NCI-H2029 (cell line): ENCODE measurements around the gene CADM2.
"Not testable (repeated sequence)": the region's sequence is repeated elsewhere in the genome, so short reads cannot be mapped to it uniquely, and the experiment has no call there.

Source experiments
- DNase-seq: peaks from one replicate; lab custom pipeline; 2025; lab: John Stamatoyannopoulos, UW

CADM2 gene

DNA sequence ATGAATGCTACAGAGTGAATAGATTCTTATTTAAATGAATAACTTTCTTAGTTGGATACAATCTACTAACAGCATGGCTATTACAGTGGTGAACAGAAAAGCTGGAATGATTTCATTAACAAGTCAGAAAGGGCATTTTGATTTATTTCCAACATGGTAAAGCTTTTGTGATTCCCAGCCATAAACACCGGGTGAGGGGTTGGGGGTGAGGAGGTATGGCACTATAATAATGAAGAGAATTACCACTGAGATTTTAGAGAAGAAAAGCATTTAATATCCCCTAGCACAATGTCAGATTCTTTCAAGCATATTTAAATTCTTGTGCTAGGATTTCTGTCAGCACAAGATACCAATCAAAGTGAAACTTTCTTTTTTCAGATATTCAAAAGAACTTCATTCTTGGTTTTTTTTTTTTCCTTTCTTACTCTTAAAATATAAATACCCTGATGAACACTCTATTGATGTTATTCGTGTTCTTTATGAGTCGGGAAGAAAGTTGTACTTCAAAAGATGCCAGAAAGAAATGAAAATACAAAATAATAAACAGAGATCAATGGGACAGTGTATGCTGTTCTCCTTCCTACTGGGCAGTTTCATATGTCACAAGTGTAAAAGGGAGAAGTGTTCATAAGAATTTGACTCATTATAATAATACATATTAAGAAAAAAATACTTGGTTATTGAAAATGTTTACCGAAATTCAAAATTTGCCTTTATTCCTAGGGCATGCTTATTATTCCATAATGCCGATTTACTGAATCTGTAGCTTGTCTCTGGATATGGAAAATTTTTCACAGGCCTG is 522.8 kb downstream of the CADM2 start:
- no peak for DNase-seq

DNA sequence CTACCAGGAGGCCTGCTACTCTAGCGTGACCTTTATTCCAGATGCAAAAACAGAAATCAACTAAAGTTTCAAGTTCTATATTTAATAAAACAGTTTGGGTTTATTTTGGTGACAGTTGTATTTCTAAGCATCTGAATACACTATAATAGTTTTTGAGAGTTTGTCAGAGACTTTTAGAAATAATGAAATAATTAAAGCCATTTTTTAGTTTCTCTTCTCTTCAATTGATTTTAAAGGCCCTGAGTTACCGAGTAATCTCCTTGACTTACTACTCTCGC is 523.4 kb downstream of the CADM2 start:
- no peak for DNase-seq

DNA sequence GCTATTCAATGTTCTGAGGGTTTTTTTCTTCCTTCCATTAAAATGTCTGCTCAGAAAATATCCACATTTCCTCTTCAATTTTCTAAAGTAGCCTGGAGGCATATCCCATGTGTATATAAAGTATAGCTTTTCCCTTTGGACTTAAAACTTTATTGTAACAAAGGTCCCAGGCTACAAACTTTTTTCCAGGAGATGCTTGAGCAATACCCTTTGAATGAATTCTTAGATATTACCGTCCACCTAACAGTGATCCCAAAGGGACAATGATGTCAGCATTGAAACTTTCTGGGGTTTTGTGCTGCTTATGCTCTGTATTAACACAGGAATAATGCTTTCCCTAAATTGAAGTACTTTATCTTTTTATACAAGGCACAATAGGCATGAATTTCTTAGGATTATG is 525.2 kb downstream of the CADM2 start:
- DNase-seq, result no peak

DNA sequence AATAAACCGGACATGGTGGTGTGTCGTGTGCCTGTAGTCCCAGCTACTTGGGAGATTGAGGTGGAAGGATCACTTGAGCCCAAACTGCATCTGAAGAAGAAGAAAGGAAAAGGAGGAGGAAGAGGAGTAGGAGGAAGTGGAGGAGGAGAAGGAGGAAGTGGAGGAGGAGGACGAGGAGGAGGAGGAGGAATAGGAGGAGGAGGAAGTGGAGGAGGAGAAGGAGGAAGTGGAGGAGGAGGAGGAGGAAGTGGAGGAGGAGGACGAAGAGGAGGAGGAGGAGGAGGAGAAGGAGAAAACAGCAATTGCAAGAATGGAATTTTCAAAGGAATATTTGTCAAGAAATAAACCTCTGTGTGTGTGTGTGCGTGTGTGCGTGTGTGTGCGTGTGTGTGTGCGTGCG is 528.6 kb downstream of the CADM2 start:
- no peak for DNase-seq

DNA sequence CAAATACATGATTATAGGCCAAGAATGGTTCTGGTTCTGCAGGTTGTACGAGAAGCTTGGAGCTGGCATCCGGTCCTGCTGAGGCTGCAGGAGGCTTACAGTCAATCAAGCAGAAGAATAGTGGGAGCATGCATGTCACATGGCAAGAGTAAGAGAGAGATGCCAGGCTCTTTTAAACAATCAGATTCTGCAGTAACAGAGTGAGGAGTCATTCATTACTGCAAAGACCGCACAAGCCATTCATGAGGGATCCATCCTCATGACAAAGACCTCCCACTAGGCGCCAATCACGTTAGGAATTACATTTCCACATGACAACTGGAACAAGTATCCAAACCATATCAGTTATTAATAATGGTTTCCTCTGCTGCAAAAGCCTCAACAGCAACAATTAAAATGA is 536.8 kb downstream of the CADM2 start:
- no peak for DNase-seq

DNA sequence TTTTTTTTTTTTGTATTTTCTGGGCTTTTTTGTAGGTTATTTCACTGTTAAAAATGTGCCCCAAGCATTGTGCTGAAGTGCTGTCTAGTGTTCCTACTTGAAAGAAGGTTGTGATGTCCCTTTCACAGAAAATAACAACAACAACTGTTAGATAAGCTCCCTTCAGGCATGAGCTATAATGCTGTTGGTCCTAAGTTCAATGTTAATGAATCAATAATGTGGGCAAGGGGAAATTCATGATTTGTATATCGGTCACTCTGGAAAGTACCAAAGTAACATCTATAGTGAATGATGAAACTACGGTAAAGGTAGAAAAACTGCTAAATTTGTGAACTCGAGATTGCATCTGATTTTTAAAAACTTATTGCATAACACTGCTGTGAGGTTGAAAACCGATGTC is 539.4 kb downstream of the CADM2 start:
- no peak for DNase-seq

DNA sequence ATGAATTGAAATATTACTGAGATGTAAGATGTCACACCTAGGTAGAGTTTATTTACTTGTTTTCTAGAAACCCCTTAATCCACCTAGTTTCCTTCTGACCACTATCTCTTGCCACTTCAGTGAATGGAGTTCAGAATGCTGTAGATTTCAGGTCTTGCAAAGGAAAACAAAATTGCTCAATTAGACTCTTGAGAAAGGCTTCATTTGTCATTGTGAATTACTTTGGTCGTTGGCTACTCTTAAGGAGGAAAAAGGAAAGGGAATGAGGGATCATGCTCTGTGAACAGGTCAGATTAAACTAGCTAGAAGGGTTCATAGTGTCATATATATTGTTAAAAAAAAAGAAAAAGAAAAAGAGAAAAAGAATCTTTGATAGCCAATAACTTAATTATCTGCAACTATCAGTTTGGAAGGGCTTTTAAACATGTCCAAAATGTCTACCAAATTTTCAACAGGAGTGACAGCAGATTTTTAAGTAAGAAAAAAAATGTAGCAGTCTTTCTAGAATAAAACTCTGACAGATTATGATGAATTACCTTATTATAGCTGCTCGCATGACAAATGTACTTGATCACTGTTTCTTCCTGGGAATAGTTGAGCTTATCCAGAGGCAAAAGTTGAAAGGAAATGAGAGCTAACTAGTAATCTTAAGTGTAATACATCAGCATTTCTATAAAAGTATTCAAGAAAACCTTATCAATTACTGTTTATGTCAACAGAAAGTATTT is 543.5 kb downstream of the CADM2 start:
- no peak for DNase-seq

DNA sequence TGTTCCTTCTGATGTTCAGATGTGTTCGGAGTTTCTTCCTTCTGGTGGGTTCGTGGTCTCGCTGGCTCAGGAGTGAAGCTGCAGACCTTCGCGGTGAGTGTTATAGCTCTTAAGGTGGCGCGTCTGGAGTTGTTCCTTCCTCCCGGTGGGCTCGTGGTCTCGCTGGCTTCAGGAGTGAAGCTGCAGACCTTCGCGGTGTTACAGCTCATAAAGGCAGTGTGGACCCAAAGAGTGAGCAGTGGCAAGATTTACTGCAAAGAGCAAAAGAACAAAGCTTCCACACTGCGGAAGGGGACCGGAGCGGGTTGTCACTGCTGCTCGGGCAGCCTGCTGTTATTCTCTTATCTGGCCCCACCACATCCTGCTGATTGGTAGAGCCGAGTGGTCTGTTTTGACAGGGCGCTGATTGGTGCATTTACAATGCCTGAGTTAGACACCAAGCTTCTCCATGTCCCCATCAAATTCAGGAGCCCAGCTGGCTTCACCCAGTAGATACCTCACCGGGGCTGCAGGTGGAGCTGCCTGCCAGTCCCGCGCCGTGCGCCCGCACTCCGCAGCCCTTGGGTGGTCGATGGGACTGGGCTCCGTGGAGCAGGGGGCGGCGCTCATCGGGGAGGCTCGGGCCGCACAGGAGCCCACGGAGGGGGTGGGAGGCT is 545.5 kb downstream of the CADM2 start:
- not testable (repeated sequence) for DNase-seq

DNA sequence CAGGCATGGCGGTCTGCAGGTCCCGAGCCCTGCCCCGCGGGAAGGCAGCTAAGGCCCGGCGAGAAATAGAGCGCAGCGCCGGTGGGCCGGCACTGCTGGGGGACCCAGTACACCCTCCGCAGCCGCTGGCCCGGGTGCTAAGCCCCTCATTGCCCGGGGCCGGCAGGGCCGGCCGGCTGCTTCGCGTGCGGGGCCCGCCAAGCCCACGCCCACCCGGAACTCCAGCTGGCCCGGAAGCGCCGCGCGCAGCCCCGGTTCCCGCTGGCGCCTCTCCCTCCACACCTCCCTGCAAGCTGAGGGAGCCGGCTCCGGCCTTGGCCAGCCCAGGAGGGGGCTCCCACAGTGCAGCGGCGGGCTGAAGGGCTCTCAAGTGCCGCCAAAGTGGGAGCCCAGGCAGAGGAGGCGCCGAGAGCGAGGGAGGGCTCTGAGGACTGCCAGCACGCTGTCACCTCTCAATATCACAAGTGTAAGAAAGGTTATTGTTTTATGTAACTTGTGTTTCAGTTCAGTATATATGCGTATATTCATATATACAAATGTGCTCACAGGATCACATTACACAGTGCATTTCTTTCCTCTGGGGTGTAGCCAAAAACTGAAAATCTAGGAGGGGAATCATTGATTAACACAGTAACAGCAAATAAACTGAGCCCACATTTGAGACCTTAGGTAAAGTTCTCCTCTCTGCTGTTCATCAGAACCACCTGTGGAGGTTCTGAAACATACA is 546.2 kb downstream of the CADM2 start:
- DNase-seq, result not testable (repeated sequence)

DNA sequence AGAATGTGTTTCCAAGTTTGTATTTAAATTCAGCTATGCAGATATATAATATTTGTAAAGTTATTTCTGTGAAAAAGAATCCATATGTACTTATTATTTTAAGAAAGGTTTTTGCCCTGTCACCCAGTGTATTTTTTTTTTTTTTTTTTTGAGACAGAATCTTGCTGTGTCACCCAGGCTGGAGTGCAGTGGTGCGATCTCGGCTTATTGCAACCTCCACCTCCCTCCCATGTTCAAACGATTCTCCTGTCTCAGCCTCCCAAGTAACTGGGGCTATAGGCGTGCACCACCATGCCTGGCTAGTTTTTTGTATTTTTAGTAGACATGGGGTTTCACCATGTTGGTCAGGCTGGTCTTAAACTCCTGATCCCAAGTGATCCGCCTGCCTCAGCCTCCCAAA is 548.3 kb downstream of the CADM2 start:
- not testable (repeated sequence) for DNase-seq

DNA sequence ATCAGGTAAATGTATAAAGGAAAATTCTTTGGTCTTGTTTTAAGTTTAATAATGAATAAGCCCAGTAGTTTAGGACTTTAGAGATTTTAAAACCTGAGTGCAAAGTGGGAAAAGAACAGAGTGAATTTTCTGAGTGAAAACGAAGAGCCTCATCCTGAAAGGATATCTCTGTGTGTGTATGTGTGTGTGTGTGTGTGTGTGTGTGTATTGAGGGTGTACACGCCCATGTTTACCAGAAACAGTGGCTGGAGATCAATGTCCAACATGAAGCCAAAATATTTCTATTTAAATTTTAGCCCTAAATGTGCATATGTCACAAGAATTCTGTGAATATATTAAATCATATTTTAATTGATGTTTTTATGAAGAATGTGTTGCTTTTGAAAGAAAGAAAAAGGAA is 549.9 kb downstream of the CADM2 start:
- DNase-seq, result no peak

DNA sequence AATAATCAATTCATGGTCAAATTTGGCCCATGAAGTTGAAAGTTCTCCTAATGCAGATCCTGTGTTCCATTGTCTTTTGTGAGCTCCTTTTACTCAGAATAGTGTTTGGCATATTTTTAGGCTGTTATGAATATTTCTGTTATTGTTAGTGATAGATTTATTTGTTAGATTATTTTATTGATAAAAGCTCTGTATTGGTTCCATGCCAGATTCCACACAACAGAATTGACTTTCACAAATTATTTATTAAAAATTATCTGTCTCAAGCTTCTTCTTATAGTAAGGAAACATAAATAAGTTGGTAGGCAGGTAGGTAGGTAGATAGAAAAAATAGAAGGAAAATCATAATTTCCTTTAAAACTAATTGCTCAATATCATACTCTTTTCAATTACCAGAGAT is 557.4 kb downstream of the CADM2 start:
- no peak for DNase-seq

DNA sequence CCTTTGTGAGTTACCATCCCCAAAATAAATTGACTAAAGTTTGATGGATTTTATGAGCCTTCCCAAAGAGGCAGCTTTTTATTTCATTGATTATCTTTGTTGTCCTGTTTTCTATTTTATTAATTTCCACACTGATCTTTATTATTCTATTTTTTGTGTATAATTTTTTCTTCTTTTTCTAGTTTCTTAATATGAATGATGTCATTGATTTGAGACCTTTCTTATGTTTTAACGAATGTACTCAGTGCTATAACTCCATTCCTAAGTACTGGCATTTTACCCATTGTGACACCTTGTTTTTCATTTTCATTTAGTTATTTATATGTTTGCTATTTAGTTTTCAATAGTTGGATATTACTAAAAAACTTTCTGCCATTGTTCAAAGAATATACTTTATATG is 565.3 kb downstream of the CADM2 start:
- DNase-seq, result no peak

DNA sequence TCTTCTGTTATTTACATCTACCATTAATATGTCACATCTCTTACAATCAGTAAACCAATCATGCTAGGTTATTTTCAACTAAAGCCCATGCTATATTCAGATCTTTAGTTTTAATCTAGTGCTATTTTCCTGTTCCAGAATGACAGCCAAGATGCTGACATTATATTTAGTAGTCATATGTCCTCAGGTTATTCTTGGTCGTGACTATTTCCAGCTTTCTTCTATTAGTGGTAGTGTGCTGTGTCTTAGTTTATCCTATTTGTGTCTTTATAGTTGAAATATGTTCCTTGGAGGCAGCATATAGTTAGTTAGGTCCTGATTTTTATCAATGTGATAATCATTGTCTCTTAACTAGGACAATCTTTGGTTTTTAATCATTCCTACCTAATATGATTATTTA is 566.5 kb downstream of the CADM2 start:
- no peak for DNase-seq

DNA sequence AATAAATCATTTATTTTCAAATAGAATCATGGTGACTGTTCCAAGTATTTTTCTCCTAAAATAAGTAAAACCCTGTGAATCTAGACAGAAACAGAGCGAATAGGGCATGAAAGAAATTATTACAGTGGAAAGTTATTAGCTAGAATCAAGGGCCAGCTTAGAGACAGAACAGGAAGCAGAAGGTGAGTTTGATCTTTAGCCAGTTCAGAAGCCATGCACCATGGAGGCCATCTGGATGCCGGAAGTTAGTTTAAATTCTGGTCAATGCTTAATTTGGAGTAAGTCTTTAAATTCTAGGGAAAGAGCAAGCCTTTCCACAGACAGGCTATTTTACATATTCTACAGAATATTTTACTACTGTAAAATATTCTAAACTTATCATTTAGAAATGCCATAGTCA is 574.8 kb downstream of the CADM2 start:
- DNase-seq, result no peak

DNA sequence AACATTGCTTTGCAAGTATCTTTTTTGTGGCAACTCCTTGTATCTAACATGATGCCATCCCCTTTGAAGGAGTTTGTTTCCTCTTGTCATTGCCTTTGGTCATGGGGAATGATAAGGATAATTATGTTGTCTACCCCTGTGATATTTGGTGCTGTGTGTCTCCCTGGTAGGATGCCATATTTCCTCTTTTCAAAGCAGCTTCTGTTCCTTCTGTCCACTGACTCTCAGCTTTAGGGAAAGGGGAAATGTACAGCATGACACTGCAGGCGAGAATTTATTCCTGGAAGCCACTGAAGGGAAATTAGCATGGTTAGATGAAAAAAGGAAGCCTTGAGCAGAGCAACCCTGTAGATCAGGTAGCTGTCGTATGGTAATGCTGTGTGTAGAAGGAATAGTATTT is 576.7 kb downstream of the CADM2 start:
- DNase-seq, result no peak

DNA sequence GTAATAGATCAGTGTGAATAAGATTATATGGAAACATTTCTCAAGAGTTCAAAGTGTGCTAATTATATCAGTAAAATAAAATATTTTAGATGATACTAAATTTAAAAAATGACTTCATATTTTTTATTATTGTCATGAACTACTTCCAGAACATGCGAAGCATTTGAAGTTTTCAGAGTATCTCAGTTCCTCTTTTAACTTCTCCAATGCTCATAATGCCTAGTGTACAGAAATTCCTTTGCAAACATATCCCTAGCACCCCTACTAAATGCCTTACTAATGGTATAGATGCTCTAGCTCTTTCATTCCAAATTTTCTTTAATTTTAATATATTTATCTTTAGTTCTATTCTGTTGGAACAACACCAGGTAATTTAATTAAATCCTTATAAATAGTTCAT is 580.4 kb downstream of the CADM2 start:
- no peak for DNase-seq

DNA sequence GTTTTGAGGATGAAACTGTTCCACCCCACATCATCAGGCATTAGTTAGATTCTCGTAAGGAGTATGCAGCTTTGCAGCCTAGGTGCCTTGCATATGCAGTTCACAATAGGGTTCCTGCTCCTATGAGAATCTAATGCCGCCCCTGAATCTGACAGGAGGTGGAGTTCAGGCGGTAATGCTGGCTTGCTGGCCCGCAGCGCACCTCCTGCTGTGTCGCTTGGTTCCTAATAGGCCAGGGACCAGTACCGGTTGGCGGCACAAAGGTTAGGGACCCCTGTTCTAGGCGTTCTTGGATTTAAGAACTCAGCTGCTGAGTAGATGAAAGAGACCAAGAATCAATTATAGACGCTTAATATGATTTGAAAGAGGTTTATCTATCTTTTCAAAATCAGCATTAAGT is 595.4 kb downstream of the CADM2 start:
- no peak for DNase-seq

DNA sequence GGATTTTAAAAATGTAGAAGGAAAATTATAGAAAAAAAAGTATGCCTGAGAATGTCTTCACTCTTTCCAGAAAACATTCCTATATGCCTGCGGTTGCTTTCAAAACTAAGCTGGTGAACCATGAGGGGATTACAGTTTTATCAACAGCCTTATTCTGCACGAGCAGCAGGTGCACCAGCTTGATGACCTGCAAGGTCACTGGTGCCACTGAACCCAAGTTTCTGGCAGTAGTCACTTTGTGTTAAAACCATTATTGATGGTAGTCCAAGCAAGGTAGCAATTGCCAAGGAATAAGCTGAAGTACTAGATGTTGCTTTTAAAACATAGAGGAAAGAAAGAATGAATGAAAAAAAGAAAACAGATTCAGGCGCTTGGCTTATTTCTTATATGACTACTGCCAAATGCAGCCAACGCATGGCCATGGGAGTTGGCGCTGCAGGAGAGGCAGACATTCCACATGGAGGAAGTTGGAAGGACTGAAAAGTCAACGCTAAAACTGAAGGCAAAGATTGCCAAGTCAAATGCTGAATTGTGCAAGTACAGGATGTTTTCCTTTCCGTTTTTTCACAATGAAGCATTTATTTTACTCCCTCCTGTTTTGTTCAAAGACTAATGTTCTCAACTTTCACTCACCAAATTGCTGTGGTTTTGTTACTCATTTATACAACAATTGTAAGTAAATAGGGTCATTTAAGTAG is 601.4 kb downstream of the CADM2 start:
- DNase-seq, result no peak

DNA sequence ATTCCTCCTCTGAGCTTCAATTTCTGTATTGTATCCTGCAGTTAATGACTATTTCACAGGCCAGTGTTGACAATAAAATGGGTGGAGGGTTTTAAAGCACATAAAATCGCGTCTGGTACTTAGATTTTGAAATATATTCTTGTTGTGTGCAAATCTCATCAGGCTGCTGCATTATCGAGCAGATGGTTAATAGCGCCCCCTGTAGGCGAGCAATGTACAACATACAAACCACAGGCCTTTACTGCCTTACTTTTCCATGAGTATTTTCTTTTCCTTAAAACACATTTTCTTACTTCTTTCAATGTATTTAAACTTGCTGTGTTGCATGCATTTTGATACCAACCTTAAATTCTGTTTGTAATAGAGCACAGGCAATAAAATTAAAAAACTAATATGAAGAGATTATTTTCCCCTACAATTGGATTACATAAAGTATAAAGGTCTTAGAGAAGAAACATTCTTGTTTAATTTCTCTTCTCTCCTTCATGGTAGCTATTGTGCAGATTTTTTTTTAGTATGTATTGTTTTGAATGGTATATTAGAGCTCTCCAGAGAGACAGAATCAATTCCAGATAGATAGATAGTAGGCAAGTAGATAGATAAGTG is 608.4 kb downstream of the CADM2 start:
- peak; percentile 45 for DNase-seq

DNA sequence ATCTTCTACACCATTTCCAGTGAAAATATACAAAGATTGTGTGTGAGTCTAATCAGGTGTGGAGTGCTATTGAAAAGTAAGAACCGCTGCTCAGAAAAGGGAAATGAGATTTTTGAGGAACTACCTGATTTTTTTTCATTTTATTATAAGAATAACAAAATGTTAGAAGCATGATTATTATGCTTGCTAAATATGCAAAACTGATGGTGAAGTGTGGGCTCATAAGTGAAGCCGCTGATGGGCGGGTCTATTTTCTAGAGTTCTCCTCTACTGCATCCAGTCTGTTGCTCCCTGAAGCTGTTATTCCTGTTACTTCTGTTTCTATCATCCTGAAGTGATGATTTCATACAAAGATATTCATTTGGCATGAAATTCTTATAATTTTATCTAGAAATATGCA is 612.0 kb downstream of the CADM2 start:
- no peak for DNase-seq

DNA sequence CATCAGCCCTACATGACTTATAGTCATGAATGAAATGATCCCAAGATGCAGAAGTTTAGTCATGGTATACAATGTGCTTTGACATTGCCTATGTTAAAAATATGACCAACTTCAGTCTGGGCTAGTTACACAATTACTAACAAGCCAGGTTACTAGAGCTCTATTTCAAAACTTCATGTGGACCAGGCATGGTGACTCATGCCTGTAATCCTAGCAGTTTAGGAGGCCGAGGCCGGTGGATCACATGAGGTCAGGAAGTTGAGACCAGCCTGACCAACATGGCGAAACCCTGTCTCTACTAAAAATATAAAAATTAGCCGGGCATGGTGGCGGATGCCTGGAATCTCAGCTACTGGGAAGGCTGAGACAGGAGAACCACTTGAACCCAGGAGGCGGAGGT is 613.0 kb downstream of the CADM2 start:
- no peak for DNase-seq
